Measurements from ENCODE around the gene TRAPPC2B. TPM values are rescaled to one million over a fixed set of nuclear protein-coding genes. Genes with fewer than 3 reads are reported as not detected.

Gene TRAPPC2B
- total and polyA plus RNA-seq, 2 of the 13 experiments (the other 11 are each of a cell fraction or from before 2014, with no cell fraction given): 13.3 to 17.7 TPM

DNA sequence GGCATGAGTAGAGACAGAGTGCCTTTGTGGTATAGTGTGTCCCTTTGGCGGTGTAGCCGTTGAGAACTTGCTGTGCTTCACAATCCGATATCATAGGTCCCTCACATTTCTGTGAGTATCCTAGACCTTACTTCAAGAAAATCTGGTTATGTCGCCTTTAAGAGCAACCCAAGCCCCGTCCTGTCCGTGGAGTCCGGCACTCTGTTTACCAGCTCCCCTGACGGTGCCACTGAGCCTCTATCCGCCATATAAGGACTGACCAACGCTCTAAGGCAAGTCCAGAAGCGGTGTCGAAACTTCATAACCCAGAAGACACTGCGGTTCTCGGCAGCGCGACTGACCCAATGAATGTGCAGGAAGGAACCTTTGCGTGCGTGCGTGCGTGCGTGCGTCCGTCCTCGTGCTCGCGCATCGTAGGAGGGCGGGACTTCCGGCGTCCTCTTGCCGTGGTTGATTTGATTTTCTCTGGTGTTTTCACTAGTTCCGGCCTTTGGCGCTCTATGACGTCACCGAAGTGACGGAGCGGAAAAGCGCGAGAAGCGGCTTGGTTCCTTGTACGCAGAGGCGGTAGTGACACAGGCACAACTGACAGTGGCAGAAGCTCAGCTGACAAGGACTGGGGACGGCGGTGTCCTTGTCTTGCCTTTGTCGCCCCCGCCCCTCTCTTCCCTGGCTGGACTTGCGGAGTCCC is at the start of gene TRAPPC2B, which contains the start of gene ZNF547 (continued):
- TF ChIP-seq ZNF160 (CRISPR knock-in tag; IDR thresholded peaks at IDR 0.05) (no peak), NFKB2 (CRISPR knock-in tag; IDR thresholded peaks at IDR 0.05; ENCODE audit: borderline replicate concordance) (no peak; the same call in 1 of the 2 replicates), ZNF766 (CRISPR knock-in tag; IDR thresholded peaks at IDR 0.05; ENCODE audit: borderline replicate concordance) (no peak), ARHGAP35 (CRISPR knock-in tag; IDR thresholded peaks at IDR 0.05; ENCODE audit: borderline replicate concordance) (no peak), SATB2 (CRISPR knock-in tag; IDR thresholded peaks at IDR 0.05) (no peak), ELK4 (CRISPR knock-in tag; IDR thresholded peaks at IDR 0.05; ENCODE audit: borderline replicate concordance) (no peak), TFAP4 (IDR thresholded peaks at IDR 0.05; ENCODE audit: borderline replicate concordance, low read depth) (peak; percentile 17; the same call in 1 of the 2 replicates), EHMT2 (IDR thresholded peaks at IDR 0.05; ENCODE audit: borderline replicate concordance, low read depth, low read length) (peak; percentile 33; the same call in 1 of the 2 replicates), PATZ1 (CRISPR knock-in tag; IDR thresholded peaks at IDR 0.05) (peak; percentile 20; the same call in 1 of the 2 replicates), CBFB (CRISPR knock-in tag; IDR thresholded peaks at IDR 0.05) (no peak; the same call in 1 of the 2 replicates), E2F5 (CRISPR knock-in tag; conservative IDR thresholded peaks at IDR 0.05) (no peak), CENPX (CRISPR knock-in tag; IDR thresholded peaks at IDR 0.05) (no peak), HBP1 (CRISPR knock-in tag; IDR thresholded peaks at IDR 0.05; ENCODE audit: low read depth) (peak; percentile 87; the same call in 1 of the 2 replicates), ZFAT (CRISPR knock-in tag; conservative IDR thresholded peaks at IDR 0.05) (no peak), ZNF839 (CRISPR knock-in tag; IDR thresholded peaks at IDR 0.05; ENCODE audit: borderline replicate concordance) (no peak), PHF5A (CRISPR knock-in tag; IDR thresholded peaks at IDR 0.05; ENCODE audit: low read depth, unreplicated experiment) (no peak), RBFOX2 (IDR thresholded peaks at IDR 0.05; ENCODE audit: low read depth, low read length) (no peak)
- TF ChIP-seq, protein P1, sequence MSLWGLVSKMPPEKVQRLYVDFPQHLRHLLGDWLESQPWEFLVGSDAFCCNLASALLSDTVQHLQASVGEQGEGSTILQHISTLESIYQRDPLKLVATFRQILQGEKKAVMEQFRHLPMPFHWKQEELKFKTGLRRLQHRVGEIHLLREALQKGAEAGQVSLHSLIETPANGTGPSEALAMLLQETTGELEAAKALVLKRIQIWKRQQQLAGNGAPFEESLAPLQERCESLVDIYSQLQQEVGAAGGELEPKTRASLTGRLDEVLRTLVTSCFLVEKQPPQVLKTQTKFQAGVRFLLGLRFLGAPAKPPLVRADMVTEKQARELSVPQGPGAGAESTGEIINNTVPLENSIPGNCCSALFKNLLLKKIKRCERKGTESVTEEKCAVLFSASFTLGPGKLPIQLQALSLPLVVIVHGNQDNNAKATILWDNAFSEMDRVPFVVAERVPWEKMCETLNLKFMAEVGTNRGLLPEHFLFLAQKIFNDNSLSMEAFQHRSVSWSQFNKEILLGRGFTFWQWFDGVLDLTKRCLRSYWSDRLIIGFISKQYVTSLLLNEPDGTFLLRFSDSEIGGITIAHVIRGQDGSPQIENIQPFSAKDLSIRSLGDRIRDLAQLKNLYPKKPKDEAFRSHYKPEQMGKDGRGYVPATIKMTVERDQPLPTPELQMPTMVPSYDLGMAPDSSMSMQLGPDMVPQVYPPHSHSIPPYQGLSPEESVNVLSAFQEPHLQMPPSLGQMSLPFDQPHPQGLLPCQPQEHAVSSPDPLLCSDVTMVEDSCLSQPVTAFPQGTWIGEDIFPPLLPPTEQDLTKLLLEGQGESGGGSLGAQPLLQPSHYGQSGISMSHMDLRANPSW (CRISPR knock-in tag; IDR thresholded peaks at IDR 0.05; ENCODE audit: borderline replicate concordance): peak; percentile 65; the same call in 1 of the 2 replicates
- TF ChIP-seq, protein P2, sequence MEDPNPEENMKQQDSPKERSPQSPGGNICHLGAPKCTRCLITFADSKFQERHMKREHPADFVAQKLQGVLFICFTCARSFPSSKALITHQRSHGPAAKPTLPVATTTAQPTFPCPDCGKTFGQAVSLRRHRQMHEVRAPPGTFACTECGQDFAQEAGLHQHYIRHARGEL (CRISPR knock-in tag; IDR thresholded peaks at IDR 0.05): no peak
